Breast epithelium (tissue), 4 donors: Measurements from ENCODE around the gene ATP2B2. TPM values are rescaled to one million over a fixed set of nuclear protein-coding genes. Genes with fewer than 3 reads are reported as not detected.

Experiments
- DNase-seq, 2 donors: peaks; one replicate each; pipeline ENCODE4 v3.0.0-alpha.2; 2019; ENCODE audit warnings: low spot score in 2 of 2
- H3K27ac ChIP-seq, 2 donors: fragments of 200-600 bp; sonication (generic) in 1 of 2; one replicate each; pipeline ENCODE4 v1.5.1; 2016 to 2019; ENCODE audit warnings: mild to moderate bottlenecking in 1 of 2
- H3K27me3 ChIP-seq, 2 donors: fragments of 200-600 bp; sonication (generic) in 1 of 2; one replicate each; pipeline versions ENCODE4 v1.5.1 to v1.6.0; 2017 to 2019; ENCODE audit warnings: control low read depth in 1 of 2, mild to moderate bottlenecking in 1 of 2
- H3K36me3 ChIP-seq: fragments of 200-600 bp; one replicate; pipeline ENCODE4 v1.5.1; 2019
- H3K4me1 ChIP-seq, 2 donors: fragments of 200-600 bp; sonication (generic); one replicate each; pipeline ENCODE4 v1.5.1; 2016 to 2019; ENCODE audit warnings: control low read depth in 1 of 2
- H3K4me3 ChIP-seq, 3 donors: fragments of 200-600 bp; sonication (generic); 1 replicate in 2 of 3; 2 replicates in 1 of 3; pipeline ENCODE4 v1.5.1; 2016 to 2019; ENCODE audit warnings: mild to moderate bottlenecking in 3 of 3, moderate library complexity in 2 of 3
- H3K9me3 ChIP-seq, 2 donors: fragments of 200-600 bp; sonication (generic) in 1 of 2; one replicate each; pipeline ENCODE4 v1.5.1; 2016 to 2019; ENCODE audit warnings: control low read depth in 1 of 2
- POLR2A ChIP-seq: fragments of 450-650 bp; IDR thresholded peaks from one replicate; pipeline ENCODE4 v1.6.1; 2016; ENCODE audit warnings: antibody characterized with exemption, mild to moderate bottlenecking, moderate library complexity
- POLR2AphosphoS5 ChIP-seq, 3 donors: sonication (generic); formaldehyde crosslinking; IDR thresholded peaks; one replicate each; pipeline ENCODE4 v1.6.1; 2017; ENCODE audit warnings: antibody characterized with exemption in 3 of 3
- intact Hi-C: fragments of 100-400 bp; cut with DNase I; formaldehyde crosslinking; loops from one replicate; pipeline ENCODE4 v1.15.1; 2023; ENCODE audit warnings: low total_unique reads
- total RNA-seq, 3 donors: library from RNA; depleted of rRNA; stranded (reverse); fragments of >200 nt; gene quantifications; one replicate each; pipeline ENCODE4 v1.1.0, GENCODE V29; 2016
- TF ChIP-seq, protein P1 (sequence below), 3 donors: fragments of 450-650 bp; IDR thresholded peaks; one replicate each; pipeline ENCODE4 v1.5.1; 2016 to 2017; ENCODE audit warnings: antibody characterized with exemption in 3 of 3, mild to moderate bottlenecking in 3 of 3, moderate library complexity in 3 of 3

Gene ATP2B2
- total RNA-seq, 3 donors from 2014 or later = under 0.01 to 0.15 TPM; not detected in 1

DNA sequence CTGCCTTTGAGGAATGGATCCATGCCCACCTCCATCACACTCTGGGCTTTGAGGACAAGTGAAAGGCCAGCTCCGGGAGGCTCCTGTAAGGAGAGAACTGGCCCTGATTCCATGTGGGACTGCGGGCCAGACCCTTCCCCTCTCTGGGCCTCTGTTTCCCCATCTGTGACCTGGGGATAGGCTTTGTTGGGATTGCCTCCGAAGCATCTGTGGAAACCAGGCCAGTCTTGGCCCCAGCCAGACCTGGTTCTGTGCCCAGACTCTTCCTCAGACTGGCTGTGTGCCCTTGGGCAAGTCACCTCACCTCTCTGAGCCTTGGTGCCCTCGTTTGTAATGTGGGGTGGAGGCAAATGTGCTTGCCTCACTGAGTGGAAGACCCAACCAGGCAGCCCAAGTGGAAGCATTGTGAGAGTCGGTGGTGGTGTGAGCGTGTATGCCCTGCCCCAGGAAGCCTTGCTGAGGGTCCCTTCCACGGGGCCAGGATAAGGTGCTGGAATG is 163.4 kb downstream of the ATP2B2 start:
- Histone ChIP-seq H3K27me3 (no peaks in the 10 kb centered on the region), H3K4me1 (no peaks in the 10 kb centered on the region), H3K4me3 (no peak overlapping the region), H3K36me3 (no peaks in the 10 kb centered on the region), H3K27ac (no peak overlapping the region), H3K9me3 (no peaks in the 10 kb centered on the region)
- intact Hi-C loops = no loop called here
- TF ChIP-seq, protein P1, sequence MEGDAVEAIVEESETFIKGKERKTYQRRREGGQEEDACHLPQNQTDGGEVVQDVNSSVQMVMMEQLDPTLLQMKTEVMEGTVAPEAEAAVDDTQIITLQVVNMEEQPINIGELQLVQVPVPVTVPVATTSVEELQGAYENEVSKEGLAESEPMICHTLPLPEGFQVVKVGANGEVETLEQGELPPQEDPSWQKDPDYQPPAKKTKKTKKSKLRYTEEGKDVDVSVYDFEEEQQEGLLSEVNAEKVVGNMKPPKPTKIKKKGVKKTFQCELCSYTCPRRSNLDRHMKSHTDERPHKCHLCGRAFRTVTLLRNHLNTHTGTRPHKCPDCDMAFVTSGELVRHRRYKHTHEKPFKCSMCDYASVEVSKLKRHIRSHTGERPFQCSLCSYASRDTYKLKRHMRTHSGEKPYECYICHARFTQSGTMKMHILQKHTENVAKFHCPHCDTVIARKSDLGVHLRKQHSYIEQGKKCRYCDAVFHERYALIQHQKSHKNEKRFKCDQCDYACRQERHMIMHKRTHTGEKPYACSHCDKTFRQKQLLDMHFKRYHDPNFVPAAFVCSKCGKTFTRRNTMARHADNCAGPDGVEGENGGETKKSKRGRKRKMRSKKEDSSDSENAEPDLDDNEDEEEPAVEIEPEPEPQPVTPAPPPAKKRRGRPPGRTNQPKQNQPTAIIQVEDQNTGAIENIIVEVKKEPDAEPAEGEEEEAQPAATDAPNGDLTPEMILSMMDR (IDR thresholded peaks at IDR 0.05) = no peak
- TF ChIP-seq POLR2AphosphoS5 (IDR thresholded peaks at IDR 0.05) (no peak), POLR2A (no peak)
- no peak for DNase-seq

DNA sequence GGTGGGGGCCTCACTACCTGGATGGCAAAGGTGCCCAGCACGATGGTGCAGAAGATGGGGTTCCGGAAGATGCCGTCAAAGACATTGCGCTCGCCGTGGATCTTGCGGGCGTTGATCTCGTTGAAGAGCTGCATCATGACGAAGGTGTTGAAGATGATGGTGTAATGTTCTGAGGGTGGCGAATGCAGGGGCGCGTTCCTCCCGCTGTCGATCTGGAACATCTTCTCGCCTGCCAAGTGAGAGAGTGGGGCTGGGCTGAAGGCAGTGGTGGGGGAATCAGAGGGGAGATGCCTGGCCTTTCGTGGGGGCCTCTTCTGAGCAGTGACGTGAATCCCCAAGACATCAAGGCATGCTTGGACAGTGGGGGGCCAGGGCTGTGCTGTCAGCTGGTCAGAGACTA is 164.9 kb downstream of the ATP2B2 start:
- Histone ChIP-seq H3K27ac (no peak overlapping the region), H3K4me1 (no peaks in the 10 kb centered on the region), H3K36me3 (no peaks in the 10 kb centered on the region), H3K4me3 (no peak overlapping the region), H3K9me3 (no peaks in the 10 kb centered on the region), H3K27me3 (no peaks in the 10 kb centered on the region)
- TF ChIP-seq, protein P1 (IDR thresholded peaks at IDR 0.05) = no peak
- TF ChIP-seq POLR2AphosphoS5 (IDR thresholded peaks at IDR 0.05) = no peak
- TF ChIP-seq POLR2A = no peak
- no peak for DNase-seq
- intact Hi-C loops = no loop called here

DNA sequence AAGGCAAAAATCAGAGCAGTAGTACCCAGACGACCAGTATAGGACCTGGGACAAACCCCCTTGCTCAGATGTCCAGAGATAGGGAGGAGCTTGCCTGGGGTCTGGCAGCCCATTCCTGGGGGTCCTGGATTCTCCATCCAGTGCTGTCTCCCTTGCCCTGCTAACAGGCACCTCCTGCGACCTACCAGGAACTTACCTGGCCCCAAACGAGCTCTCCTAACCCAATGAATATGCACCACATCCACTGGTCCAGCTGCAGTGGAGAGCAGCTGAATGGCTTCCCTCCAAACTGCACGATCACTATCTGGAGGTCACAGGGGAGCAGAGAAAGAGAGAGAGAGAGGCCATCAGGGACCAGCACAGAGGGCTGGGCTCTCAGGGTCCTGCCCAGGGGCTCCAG is 165.3 kb downstream of the ATP2B2 start:
- H3K27ac ChIP-seq = no peak overlapping the region
- H3K4me3 ChIP-seq = no peak overlapping the region
- no peaks in the 10 kb centered on the region for H3K9me3 ChIP-seq
- H3K36me3 ChIP-seq = no peaks in the 10 kb centered on the region
- no peaks in the 10 kb centered on the region for H3K27me3 ChIP-seq
- H3K4me1 ChIP-seq = no peaks in the 10 kb centered on the region
- DNase-seq = no peak
- TF ChIP-seq POLR2A (no peak), POLR2AphosphoS5 (IDR thresholded peaks at IDR 0.05) (no peak)
- TF ChIP-seq, protein P1 (IDR thresholded peaks at IDR 0.05) = no peak
- intact Hi-C loops = no loop called here

DNA sequence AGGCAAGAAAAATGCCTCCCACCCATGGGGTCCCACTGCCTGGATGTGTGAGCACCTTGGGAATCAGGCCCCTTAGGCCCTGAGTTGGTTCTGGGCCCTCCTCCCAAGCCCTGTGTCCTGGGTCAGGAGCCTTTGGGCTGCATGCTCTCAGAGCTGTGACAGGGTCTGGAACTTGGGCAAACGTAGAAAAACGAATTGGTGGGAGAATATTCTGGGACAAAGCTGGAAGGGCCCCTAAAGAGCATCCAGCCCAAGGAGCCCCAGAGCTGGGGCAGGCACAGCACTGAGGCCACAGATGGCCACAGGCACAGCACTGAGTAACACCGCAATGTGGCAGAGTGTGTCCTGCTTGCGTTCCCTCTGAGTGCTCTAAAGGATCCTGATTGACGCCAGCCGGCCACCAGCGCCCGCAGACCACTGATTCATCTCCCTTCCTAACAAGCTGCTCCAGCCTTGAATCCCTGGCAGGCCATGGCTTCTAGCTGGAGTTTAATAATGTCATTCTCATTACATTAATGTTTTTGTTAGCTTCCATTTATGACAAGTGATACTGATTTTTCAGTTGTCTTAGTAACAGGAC is 165.9 kb downstream of the ATP2B2 start:
- Histone ChIP-seq H3K36me3 (no peaks in the 10 kb centered on the region), H3K27me3 (no peaks in the 10 kb centered on the region), H3K9me3 (no peaks in the 10 kb centered on the region), H3K4me3 (no peak overlapping the region), H3K4me1 (no peaks in the 10 kb centered on the region), H3K27ac (no peak overlapping the region)
- intact Hi-C loops = loop anchor here (5.0 kb wide), 1 partner anchor 122 kb away; no protein-coding TSS in a partner anchor
- TF ChIP-seq, protein P1 (IDR thresholded peaks at IDR 0.05) = no peak
- DNase-seq = no peak

DNA sequence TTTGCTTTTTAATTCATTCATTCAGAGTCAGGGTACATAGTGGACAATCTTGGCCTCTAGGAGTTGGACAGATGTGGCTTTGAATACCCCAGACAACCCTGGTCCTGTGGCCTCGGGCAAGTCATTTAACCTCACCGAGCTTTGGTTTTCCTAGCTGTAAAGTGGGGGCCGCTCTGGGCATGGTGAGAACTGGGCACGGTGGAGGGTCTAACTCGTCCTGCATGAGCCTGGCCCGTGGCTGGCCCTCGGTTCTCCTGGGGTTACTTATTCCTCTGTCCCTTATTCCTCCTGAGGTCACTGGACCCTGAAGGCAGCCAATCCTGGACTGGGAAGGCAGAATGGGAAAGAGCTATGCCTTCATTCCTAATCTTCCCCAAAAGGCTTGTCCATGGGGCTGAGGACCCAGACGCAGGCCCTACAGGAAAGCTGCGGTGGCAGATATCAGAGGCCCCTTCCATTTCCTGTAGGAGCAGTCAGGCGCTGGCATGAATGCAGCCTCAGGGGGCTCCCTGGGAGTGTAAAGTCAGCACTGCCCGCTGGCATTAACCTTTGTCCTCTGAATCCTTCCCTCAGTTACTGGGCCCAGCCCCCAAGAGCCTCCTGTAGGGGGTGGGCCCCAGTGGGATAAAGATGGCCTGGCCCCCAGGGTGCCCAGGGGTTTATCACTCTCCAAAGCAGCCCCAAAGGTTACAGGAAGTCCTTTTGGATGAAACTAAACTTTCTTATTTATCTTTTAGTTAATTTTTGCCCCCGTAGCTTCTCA is 166.6 kb downstream of the ATP2B2 start:
- intact Hi-C loops = loop anchor here (5.0 kb wide), 1 partner anchor 121 kb away; no protein-coding TSS in a partner anchor
- Histone ChIP-seq H3K4me3 (no peak overlapping the region), H3K36me3 (no peaks in the 10 kb centered on the region), H3K4me1 (no peaks in the 10 kb centered on the region), H3K27me3 (no peaks in the 10 kb centered on the region), H3K9me3 (no peaks in the 10 kb centered on the region), H3K27ac (no peak overlapping the region)
- TF ChIP-seq POLR2AphosphoS5 (IDR thresholded peaks at IDR 0.05) (no peak), POLR2A (no peak)
- TF ChIP-seq, protein P1 (IDR thresholded peaks at IDR 0.05) = no peak
- no peak for DNase-seq
